Stomach (tissue), 9 donors: ENCODE results near the gene PRC1. TPM values are rescaled to one million over a fixed set of nuclear protein-coding genes. Genes with fewer than 3 reads are reported as not detected.

Source experiments
- DNase-seq, 2 donors: peaks; one replicate each; pipeline versions ENCODE4 v3.0.0 to v3.0.0-alpha.2; 2013 to 2019
- H3K27ac ChIP-seq, 5 donors: fragments of 200-600 bp in 4 of 5; sonication (generic) in 4 of 5; one replicate each; pipeline ENCODE4 v1.5.1; 2013 to 2019; ENCODE audit warnings: mild to moderate bottlenecking in 1 of 5, moderate library complexity in 1 of 5
- H3K27me3 ChIP-seq, 3 donors: fragments of 200-600 bp; sonication (generic); one replicate each; pipeline ENCODE4 v1.5.1; 2017 to 2019; ENCODE audit warnings: mixed run types in 1 of 3
- H3K36me3 ChIP-seq, 4 donors: fragments of 200-600 bp; sonication (generic); 1 replicate in 3 of 4; 2 replicates in 1 of 4; pipeline ENCODE4 v1.5.1; 2016 to 2019
- H3K4me1 ChIP-seq, 4 donors: fragments of 200-600 bp; sonication (generic); one replicate each; pipeline ENCODE4 v1.5.1; 2016 to 2019
- H3K4me3 ChIP-seq, 4 donors: fragments of 200-600 bp; sonication (generic) in 3 of 4; one replicate each; pipeline ENCODE4 v1.5.1; 2016 to 2019; ENCODE audit warnings: mild to moderate bottlenecking in 1 of 4
- H3K9me3 ChIP-seq, 4 donors: fragments of 200-600 bp; sonication (generic); one replicate each; pipeline ENCODE4 v1.5.1; 2016 to 2019
- EP300 ChIP-seq: sonication (generic); formaldehyde crosslinking; IDR thresholded peaks from one replicate; pipeline ENCODE4 v1.6.1; 2017; ENCODE audit warnings: antibody characterized with exemption
- POLR2A ChIP-seq, 4 donors: fragments of 450-650 bp; IDR thresholded peaks; one replicate each; pipeline ENCODE4 v1.6.1; 2016; ENCODE audit warnings: antibody characterized with exemption in 4 of 4, control low read depth in 2 of 4, mild to moderate bottlenecking in 1 of 4, moderate library complexity in 1 of 4
- POLR2AphosphoS5 ChIP-seq, 3 donors: sonication (generic); formaldehyde crosslinking; IDR thresholded peaks; one replicate each; pipeline ENCODE4 v1.6.1; 2016; ENCODE audit warnings: antibody characterized with exemption in 3 of 3
- WGBS, 5 donors: extraction: QIAGEN DNeasy Blood & Tissue Kit in 3 of 5; methylation state at CpG; one replicate each; pipeline versions ENCODE4 v1.1.5 to v1.1.7; 2013 to 2018; 5-methylcytosine and 5-hydroxymethylcytosine counted together
- intact Hi-C: fragments of 100-400 bp; cut with DNase I; formaldehyde crosslinking; loops from one replicate; pipeline ENCODE4 v1.15.1; 2023; ENCODE audit warnings: low total_unique reads
- polyA plus RNA-seq, 3 donors: library from polyadenylated mRNA; stranded (reverse); fragments of 200-250 nt; gene quantifications; one replicate each; pipeline ENCODE4 v1.2.3, GENCODE V29; 2013
- total RNA-seq, 5 donors: library from RNA; depleted of rRNA; stranded (reverse); fragments of >200 nt; gene quantifications; one replicate each; pipeline versions ENCODE4 v1.1.0 to v1.2.3, GENCODE V29; 2014 to 2016
- TF ChIP-seq, protein P1 (sequence below), 7 experiments: fragments of 450-650 bp in 4 of 7; fragments of 200-600 bp in 3 of 7; sonication (generic) in 3 of 7; IDR thresholded peaks; one replicate each; pipeline ENCODE4 v1.5.1; 2016 to 2019; ENCODE audit warnings: antibody characterized with exemption in 7 of 7, control low read depth in 2 of 7, mild to moderate bottlenecking in 1 of 7
- donor health status: healthy with polysubstance abuse.
- donor health status: Bipolar disorder and iron deficiency.
- donor health status: healthy.

The PRC1 gene
- total and polyA plus RNA-seq, 8 donors, result 8.2 to 60.7 (median 24.5) TPM

- TF ChIP-seq POLR2AphosphoS5 (IDR thresholded peaks at IDR 0.05) (no peak), EP300 (no peak), POLR2A (IDR thresholded peaks at IDR 0.05) (no peak)
- TF ChIP-seq, protein P1, sequence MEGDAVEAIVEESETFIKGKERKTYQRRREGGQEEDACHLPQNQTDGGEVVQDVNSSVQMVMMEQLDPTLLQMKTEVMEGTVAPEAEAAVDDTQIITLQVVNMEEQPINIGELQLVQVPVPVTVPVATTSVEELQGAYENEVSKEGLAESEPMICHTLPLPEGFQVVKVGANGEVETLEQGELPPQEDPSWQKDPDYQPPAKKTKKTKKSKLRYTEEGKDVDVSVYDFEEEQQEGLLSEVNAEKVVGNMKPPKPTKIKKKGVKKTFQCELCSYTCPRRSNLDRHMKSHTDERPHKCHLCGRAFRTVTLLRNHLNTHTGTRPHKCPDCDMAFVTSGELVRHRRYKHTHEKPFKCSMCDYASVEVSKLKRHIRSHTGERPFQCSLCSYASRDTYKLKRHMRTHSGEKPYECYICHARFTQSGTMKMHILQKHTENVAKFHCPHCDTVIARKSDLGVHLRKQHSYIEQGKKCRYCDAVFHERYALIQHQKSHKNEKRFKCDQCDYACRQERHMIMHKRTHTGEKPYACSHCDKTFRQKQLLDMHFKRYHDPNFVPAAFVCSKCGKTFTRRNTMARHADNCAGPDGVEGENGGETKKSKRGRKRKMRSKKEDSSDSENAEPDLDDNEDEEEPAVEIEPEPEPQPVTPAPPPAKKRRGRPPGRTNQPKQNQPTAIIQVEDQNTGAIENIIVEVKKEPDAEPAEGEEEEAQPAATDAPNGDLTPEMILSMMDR (IDR thresholded peaks at IDR 0.05), result no peak
- H3K4me1 ChIP-seq, result no peaks in the 10 kb centered on the region
Measured at GRCh38 chr15:90970274-90970673, 24.1 kb downstream of the PRC1 start.

GRCh38 chr15:90968434-90968833, 25.9 kb downstream of the PRC1 start:
- peaks cover 8 to 72% (median 42%) of the 10 kb centered on the region in 4 donors for H3K36me3 ChIP-seq
- no peaks in the 10 kb centered on the region for H3K27me3 ChIP-seq
- no peaks in the 10 kb centered on the region for H3K4me1 ChIP-seq
- H3K9me3 ChIP-seq, result no peaks in the 10 kb centered on the region
- TF ChIP-seq POLR2AphosphoS5 (IDR thresholded peaks at IDR 0.05) (no peak), POLR2A (IDR thresholded peaks at IDR 0.05) (no peak), EP300 (no peak)
- TF ChIP-seq, protein P1 (IDR thresholded peaks at IDR 0.05), result no peak
- DNase-seq, result no peak
- intact Hi-C loops, result no loop called here
- no peak overlapping the region for H3K27ac ChIP-seq
- WGBS, 5 donors, result 89 to 100% (median 96%) methylated on average over 1 of the region's 1 CpG
- no peak overlapping the region for H3K4me3 ChIP-seq

More at GRCh38 chr15:90970274-90970673, 24.1 kb downstream of the PRC1 start:
- Histone ChIP-seq H3K4me3 (no peak overlapping the region), H3K36me3 (peaks cover 17 to 80% (median 42%) of the 10 kb centered on the region in 4 donors), H3K27me3 (no peaks in the 10 kb centered on the region), H3K9me3 (no peaks in the 10 kb centered on the region), H3K27ac (no peak overlapping the region)
- DNase-seq, result no peak
- WGBS, 5 donors, result 92 to 95% (median 93%) methylated on average over 7 of the region's 7 CpGs
- intact Hi-C loops, result no loop called here

DNA sequence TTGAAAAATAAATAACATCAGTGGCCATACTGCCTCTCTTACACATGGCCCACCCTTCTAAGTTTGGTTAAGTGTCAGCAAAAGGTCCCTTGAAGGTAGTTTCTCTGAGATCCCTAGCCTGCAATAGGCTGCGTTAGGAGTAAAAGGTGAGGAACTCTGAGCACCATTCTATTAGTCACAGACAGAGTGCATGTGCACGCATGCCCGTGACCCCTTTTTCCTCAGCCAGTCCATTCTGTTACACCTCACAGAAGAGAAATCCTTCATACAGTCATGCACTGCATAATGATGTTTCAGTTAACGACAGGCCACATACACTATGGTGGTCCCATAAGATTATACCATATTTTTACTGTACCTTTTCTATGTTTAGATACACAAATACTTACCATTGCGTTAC, 27.1 kb downstream of the PRC1 start:
- Histone ChIP-seq H3K4me3 (no peak overlapping the region), H3K27ac (no peak overlapping the region), H3K9me3 (no peaks in the 10 kb centered on the region), H3K27me3 (no peaks in the 10 kb centered on the region), H3K36me3 (peaks cover 11 to 72% (median 50%) of the 10 kb centered on the region in 4 donors), H3K4me1 (no peaks in the 10 kb centered on the region)
- WGBS, 5 donors, result 85 to 98% (median 96%) methylated on average over 5 of the region's 5 CpGs
- intact Hi-C loops, result no loop called here
- no peak for DNase-seq
- TF ChIP-seq POLR2AphosphoS5 (IDR thresholded peaks at IDR 0.05) (no peak), EP300 (no peak), POLR2A (IDR thresholded peaks at IDR 0.05) (no peak)
- TF ChIP-seq, protein P1 (IDR thresholded peaks at IDR 0.05), result no peak

GRCh38 chr15:90966262-90966661, 28.1 kb downstream of the PRC1 start:
- intact Hi-C loops, result no loop called here
- no peaks in the 10 kb centered on the region for H3K9me3 ChIP-seq
- H3K27me3 ChIP-seq, result no peaks in the 10 kb centered on the region
- H3K4me3 ChIP-seq, result no peak overlapping the region
- no peaks in the 10 kb centered on the region for H3K4me1 ChIP-seq
- WGBS, 5 donors, result 88 to 93% (median 89%) methylated on average over 9 of the region's 9 CpGs
- no peak for TF ChIP-seq POLR2A (IDR thresholded peaks at IDR 0.05)
- TF ChIP-seq POLR2AphosphoS5 (IDR thresholded peaks at IDR 0.05), result no peak
- TF ChIP-seq, protein P1 (IDR thresholded peaks at IDR 0.05), result no peak
- no peak for TF ChIP-seq EP300
- H3K27ac ChIP-seq, result no peak overlapping the region
- H3K36me3 ChIP-seq, result peaks cover 13 to 82% (median 60%) of the 10 kb centered on the region in 4 donors
- DNase-seq, result no peak
